ENCODE results near the gene ST6GALNAC4. TPM values are rescaled to one million over a fixed set of nuclear protein-coding genes. Genes with fewer than 3 reads are reported as not detected.

Gene ST6GALNAC4
- total RNA-seq, 2 donors from 2014 or later: 27.7 to 32.7 TPM

DNA sequence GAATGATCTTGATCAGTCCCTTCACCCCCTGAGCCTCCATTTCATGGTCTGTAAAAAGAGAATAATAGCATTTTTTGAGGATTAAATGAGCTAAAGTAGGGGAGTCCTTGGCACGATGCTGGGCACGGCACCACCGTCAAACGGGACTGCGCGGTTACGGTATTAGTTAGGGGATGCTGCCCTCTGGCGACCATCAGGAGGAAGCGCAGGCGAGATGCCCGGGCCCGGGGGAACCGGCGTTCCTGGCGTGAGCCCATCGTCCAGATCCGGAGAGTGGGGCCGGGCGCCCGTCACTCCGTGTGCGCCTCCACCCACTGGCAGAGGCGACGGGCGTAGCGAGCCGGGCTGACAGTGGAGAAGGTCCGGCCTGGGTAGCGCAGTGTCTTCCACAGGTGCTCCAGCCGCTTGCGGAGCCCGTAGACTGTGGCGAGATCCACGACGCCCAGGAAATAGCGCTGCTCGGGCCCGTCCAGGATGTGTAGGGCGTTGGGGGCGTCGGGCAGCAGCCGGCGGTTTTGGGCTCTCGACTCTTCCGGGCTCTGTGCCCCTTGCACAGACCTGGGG, 4.8 kb upstream of the ST6GALNAC4 start:
- peak; percentile 93 for DNase-seq (ENCODE audit: low spot score)
- intact Hi-C loops (cut with DNase I): loop anchor here (2.0 to 10.0 kb wide), 3 partner anchors 179 to 329 kb away; partner anchors contain the start of gene TOR2A (in 1 of the 2)

DNA sequence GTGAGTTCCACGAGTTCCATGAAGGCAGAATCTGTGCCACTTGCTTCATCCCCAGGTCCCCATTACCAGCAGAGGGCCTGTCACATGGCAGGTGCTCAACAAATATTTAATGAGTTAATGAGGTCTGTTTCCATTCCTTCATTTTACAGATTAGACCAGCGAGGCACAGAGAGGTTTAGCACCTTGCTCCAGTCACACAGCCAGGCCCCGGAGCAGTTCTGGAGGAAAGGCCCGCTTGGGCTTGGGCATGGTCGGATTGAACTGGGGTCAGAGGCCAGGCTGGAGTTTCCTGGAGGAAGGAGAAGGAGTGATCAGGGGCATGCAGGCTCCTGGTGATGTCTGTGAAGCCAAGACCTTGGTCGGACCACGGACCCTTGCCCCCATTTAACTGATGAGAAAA, 4.0 kb upstream of the ST6GALNAC4 start:
- intact Hi-C loops (cut with DNase I): loop anchor here (1.0 to 10.0 kb wide), 3 partner anchors 186 to 328 kb away; partner anchors contain the start of gene TOR2A (in 1 of the 2)

DNA sequence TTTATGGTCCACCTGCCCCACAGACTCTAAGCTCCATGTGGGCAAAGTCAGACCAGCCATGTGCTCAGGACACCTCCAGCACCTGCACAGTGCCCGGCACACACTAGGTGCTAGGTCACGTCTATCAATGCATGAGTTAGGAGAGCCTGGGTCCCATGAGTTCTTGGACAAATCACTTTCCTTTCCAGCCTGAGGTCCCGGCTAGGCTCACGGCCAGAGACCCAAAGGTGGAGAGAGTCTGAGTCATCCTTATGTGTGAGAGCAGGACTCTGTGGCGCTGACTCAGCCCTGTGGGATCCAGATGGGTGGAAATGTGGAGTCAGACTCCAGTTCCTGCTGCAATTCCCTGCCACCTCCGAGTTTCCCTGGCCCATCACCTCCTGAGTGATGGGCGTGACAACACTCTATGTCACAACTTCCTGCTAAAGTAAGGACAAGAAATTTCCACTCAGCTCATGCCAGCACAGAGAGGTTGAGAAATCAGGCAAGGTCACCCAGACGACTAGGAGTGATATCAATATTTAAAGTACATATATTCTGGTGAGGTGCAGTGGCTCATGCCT, 2.5 kb upstream of the ST6GALNAC4 start:
- intact Hi-C loops (cut with DNase I): loop anchor here in 1 of 2 donors (2.0 to 10.0 kb wide), 2 partner anchors 135 to 185 kb away; partner anchors contain the start of genes CDK9 and TOR2A

More for the DNA sequence above, 4.0 kb upstream of the ST6GALNAC4 start:
- DNase-seq (ENCODE audit: low spot score): no peak

DNA sequence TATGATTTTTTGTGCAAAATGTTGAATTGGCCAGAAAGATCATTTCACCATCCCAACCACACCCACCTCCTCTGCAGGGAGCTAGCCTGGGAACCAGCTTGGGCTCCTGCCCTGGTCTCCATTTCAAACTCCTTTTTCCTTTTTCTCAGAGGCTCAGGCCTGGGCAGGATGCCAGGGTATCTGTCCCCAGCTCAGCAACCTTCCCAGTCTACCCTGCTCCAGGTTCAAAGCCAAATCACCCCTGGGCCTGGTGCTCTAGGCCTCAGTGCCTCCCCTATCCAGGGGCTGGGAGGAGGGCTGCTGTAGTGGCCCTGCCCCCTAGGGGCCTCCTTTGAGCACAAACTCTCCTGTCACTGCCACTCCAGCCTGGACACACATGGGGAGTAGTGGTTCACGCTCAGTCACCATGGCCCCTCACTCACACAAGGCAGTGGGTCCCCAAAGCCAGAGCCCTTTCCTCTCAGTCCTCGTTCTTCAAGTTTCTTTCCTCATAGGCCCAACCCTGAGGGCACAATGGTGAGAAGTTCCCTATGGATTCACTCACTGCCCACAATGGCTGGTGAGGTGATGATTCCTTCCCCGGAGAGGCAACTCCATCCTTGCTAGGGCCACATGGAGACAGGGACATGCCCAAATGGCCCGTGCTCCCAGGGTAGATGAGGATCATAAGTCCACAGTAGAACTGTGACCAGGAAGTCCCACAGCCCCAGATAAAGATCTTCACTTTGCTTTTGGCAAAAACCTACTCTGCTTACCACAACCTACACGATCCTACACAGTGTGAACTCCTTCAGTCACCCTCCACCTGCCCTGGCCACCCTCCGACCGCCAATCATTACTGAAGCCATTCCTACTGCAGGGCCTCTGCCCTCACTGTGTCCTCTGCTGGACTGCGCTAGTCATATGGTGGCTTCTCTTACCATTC, 1.6 kb upstream of the ST6GALNAC4 start:
- DNase-seq (ENCODE audit: low spot score): no peak
- intact Hi-C loops (cut with DNase I): loop anchor here in 1 of 2 donors (2.0 to 10.0 kb wide), 2 partner anchors 134 to 184 kb away; partner anchors contain the start of genes CDK9 and TOR2A

More for the DNA sequence above, 2.5 kb upstream of the ST6GALNAC4 start:
- DNase-seq (ENCODE audit: low spot score): peak; percentile 97

DNA sequence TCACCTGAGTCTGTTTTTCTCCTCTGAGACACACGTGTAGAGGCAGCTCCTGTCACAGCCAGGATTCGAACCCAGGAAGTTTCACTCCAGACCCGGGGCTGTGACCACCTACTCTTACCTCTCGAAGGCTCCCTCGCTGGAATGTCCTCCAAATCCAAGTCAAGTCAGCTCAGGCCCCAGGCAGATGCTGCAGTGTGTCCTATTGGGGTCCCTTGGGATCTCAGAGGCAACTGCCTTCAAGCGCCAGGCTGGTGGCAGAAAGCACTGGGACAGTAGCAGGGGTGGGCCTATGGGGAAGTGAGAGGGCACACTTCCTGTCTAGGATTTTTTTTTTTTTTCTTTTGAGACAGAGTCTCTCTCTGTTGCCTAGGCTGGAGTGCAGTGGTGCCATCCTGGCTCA, 762 bp upstream of the ST6GALNAC4 start:
- intact Hi-C loops (cut with DNase I): loop anchor here in 1 of 2 donors (2.0 to 10.0 kb wide), 2 partner anchors 133 to 183 kb away; partner anchors contain the start of genes CDK9 and TOR2A
- DNase-seq (ENCODE audit: low spot score): no peak

DNA sequence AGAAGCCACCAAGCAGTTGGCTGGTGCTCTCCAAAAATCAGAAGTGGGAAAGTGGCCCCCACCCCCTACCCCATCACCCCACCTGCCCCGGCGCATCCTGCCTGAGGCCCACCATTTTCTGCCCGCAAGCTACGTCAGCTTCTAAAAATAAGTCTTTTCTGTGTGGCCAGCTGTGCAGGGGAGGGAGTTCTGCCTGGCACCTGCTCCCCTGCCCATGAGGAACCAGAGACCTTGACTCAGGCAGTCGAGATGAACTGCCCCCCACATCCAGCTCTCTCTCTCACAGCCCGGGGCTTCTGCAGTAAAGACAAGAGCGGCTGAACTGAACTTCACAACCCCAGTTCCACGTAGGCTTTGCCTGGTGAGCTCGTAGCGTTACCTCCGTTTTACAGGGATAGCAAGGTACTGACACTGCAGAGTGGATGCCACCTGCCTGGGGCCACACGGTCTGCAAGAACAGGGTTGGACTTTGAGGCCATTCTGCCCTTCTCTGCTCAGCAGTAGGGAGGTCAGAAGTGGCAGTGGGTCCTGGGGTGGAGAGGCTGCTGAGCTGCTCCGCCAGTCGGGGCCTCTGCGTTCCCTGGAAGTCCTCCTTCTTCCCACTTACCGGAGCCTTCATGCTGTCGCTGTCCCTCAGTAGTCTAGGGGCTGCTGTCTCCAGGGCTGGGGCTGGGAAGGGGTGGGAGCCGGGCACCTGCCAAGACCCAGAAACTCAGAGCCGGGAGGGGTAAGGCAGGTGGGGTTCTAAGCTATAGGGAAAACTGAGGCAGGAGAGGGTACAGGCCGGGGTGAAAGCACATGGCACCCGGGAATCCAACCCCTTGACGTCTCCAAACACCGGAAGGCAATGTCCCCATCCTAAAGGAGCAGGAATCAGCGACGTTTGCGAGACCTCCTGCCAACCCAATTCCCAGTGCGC, 781 bp downstream of the ST6GALNAC4 start:
- intact Hi-C loops (cut with DNase I): loop anchor here in 1 of 2 donors (10.0 kb wide), 1 partner anchor 131 kb away; the partner anchor contains the start of gene CDK9
- DNase-seq (ENCODE audit: low spot score): no peak

GRCh38 chr9:127915325-127915752, 1.5 kb downstream of the ST6GALNAC4 start:
- DNase-seq (ENCODE audit: low spot score): no peak
- intact Hi-C loops (cut with DNase I): loop anchor here in 1 of 2 donors (10.0 kb wide), 1 partner anchor 131 kb away; the partner anchor contains the start of gene CDK9

DNA sequence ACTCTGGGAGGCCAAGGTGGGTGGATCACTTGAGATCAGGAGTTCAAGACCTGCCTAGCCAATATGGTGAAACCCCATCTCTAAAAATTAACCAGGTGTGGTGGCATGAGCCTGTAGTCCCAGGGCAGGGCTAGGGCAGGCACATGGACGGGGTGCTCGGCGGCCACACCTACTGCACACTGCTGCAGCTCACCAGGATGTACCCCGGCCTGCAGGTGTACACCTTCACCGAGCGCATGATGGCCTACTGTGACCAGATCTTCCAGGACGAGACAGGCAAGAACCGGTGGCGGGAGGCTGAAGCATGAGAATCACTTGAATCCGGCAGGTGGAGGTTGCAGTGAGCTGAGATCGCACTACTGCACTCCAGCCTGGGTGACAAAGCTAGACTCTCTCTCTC, 3.2 kb downstream of the ST6GALNAC4 start:
- intact Hi-C loops (cut with DNase I): loop anchor here in 1 of 2 donors (5.0 to 10.0 kb wide), 2 partner anchors 129 to 1149 kb away; partner anchors contain the start of gene CDK9
- no peak for DNase-seq (ENCODE audit: low spot score)

- no peak for DNase-seq (ENCODE audit: low spot score)
- intact Hi-C loops (cut with DNase I): loop anchor here in 1 of 2 donors (5.0 to 10.0 kb wide), 2 partner anchors 128 to 1149 kb away; partner anchors contain the start of gene CDK9
Measured at GRCh38 chr9:127912882-127913281, 4.0 kb downstream of the ST6GALNAC4 start.

DNA sequence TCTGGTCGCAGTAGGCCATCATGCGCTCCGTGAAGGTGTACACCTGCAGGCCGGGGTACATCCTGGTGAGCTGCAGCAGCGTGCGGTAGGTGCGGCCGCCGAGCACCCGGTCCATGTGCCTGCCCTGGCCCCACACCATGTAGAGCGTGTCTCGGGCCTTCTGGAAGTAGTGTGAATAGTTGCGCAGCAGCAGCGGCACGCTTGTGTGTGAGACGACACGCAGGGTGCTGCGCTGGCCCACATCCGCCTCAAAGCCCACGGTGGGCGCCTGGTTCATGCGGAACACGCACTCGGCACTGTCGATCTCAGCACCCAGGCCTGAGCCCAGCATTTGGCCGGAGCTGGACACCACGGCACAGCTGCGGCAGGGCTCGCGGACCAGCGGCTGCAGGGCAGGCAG, 4.5 kb downstream of the ST6GALNAC4 start:
- no peak for DNase-seq (ENCODE audit: low spot score)
- intact Hi-C loops (cut with DNase I): loop anchor here in 1 of 2 donors (5.0 to 10.0 kb wide), 2 partner anchors 127 to 1150 kb away; partner anchors contain the start of gene CDK9

- intact Hi-C loops (cut with DNase I): loop anchor here in 1 of 2 donors (5.0 to 10.0 kb wide), 2 partner anchors 126 to 1152 kb away; partner anchors contain the start of gene CDK9
- DNase-seq (ENCODE audit: low spot score): no peak
Measured at GRCh38 chr9:127910613-127911205, 6.1 kb downstream of the ST6GALNAC4 start.

GRCh38 chr9:127909839-127910273, 7.0 kb downstream of the ST6GALNAC4 start:
- intact Hi-C loops (cut with DNase I): loop anchor here in 1 of 2 donors (2.0 to 10.0 kb wide), 3 partner anchors 43 to 1152 kb away; partner anchors contain the start of gene CDK9
- no peak for DNase-seq (ENCODE audit: low spot score)

GRCh38 chr9:127908660-127908926, 8.2 kb downstream of the ST6GALNAC4 start:
- intact Hi-C loops (cut with DNase I): loop anchor here in 1 of 2 donors (2.0 kb wide), 1 partner anchor 42 kb away; no protein-coding TSS in a partner anchor
- no peak for DNase-seq (ENCODE audit: low spot score)

DNA sequence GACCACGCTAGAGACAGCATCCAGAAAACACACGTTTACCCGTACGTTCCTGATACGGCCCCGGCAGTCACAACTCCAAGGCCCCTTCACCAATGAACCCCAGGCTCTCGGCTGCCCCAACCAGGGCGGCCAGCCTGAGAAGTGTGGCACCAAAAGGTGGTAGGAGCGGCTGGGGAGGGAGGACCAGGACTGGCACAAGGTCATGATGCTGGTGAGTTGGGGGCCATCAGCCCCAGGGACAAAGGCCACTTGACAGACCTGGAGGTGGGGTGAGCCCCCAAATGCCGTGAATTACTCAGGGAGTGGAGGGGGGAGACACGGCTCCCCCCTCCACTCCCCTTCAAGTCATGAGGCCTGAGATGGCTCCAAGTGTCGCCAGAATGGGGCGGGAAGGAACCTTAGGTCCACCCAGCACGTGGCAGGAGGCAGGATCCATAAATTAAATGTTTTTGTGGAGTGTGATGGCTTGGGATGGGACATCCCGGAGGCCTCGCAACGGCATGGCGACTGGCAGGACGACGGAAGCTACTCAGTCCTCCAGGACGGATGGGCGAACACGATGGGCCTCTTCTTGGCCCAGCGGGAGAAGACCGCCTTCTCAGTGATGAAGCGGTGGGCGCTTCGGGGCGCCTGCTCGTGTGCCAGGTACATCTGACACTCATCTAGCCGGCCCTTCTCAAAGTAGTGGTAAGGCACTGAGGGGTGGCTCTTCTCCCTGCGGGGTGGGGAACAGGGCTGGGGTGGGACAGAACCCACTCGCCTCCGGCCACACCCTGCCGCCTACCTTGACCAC, 8.8 kb downstream of the ST6GALNAC4 start:
- no peak for DNase-seq (ENCODE audit: low spot score)
- intact Hi-C loops (cut with DNase I): loop anchor here in 1 of 2 donors (2.0 kb wide), 1 partner anchor 41 kb away; no protein-coding TSS in a partner anchor

GRCh38 chr9:127905788-127906191, 11.1 kb downstream of the ST6GALNAC4 start:
- intact Hi-C loops (cut with DNase I): no loop called here
- DNase-seq (ENCODE audit: low spot score): no peak

- intact Hi-C loops (cut with DNase I): no loop called here
- no peak for DNase-seq (ENCODE audit: low spot score)
Measured at GRCh38 chr9:127905004-127905728, 11.7 kb downstream of the ST6GALNAC4 start.
